ENCODE measurements around the gene SRC.

SRC gene

GRCh38 chr20:37386505-37387251, 40.7 kb downstream of the SRC start:
- DNase-seq (ENCODE audit: extremely low spot score), result no peak
- POLR2A ChIA-PET, result no interaction called here
- CTCF ChIA-PET, result no interaction called here
- TF ChIP-seq PKNOX1 (IDR thresholded peaks at IDR 0.05) (no peak), BHLHE40 (IDR thresholded peaks at IDR 0.05; ENCODE audit: borderline replicate concordance) (no peak), FOXA1 (IDR thresholded peaks at IDR 0.05) (no peak), HDGF (IDR thresholded peaks at IDR 0.05; ENCODE audit: borderline replicate concordance) (no peak), TARDBP (IDR thresholded peaks at IDR 0.05) (no peak), FOXK2 (IDR thresholded peaks at IDR 0.05) (no peak), L3MBTL2 (conservative IDR thresholded peaks at IDR 0.05) (no peak), SUZ12 (IDR thresholded peaks at IDR 0.05) (no peak), SP1 (IDR thresholded peaks at IDR 0.05) (no peak), ARNT (IDR thresholded peaks at IDR 0.05) (no peak), LEF1 (IDR thresholded peaks at IDR 0.05; ENCODE audit: borderline replicate concordance) (no peak), NFRKB (IDR thresholded peaks at IDR 0.05) (no peak), FOXM1 (IDR thresholded peaks at IDR 0.05; ENCODE audit: borderline replicate concordance) (no peak), ELF4 (IDR thresholded peaks at IDR 0.05) (no peak), CTBP1 (IDR thresholded peaks at IDR 0.05; ENCODE audit: borderline replicate concordance) (no peak)

- TF ChIP-seq SP1 (IDR thresholded peaks at IDR 0.05), result no peak
- no peak for TF ChIP-seq ELF4 (IDR thresholded peaks at IDR 0.05)
- TF ChIP-seq CTBP1 (IDR thresholded peaks at IDR 0.05; ENCODE audit: borderline replicate concordance), result no peak
- TF ChIP-seq PKNOX1 (IDR thresholded peaks at IDR 0.05), result no peak
- no peak for TF ChIP-seq ARNT (IDR thresholded peaks at IDR 0.05)
- TF ChIP-seq SUZ12 (IDR thresholded peaks at IDR 0.05), result no peak
- TF ChIP-seq NFRKB (IDR thresholded peaks at IDR 0.05), result no peak
- no peak for TF ChIP-seq FOXM1 (IDR thresholded peaks at IDR 0.05; ENCODE audit: borderline replicate concordance)
- no peak for TF ChIP-seq BHLHE40 (IDR thresholded peaks at IDR 0.05; ENCODE audit: borderline replicate concordance)
- no peak for TF ChIP-seq L3MBTL2 (conservative IDR thresholded peaks at IDR 0.05)
- TF ChIP-seq TARDBP (IDR thresholded peaks at IDR 0.05), result no peak
- DNase-seq (ENCODE audit: extremely low spot score), result no peak
- CTCF ChIA-PET, result no interaction called here
- POLR2A ChIA-PET, result no interaction called here
Measured at GRCh38 chr20:37387519-37388269, 41.8 kb downstream of the SRC start.

GRCh38 chr20:37388831-37389230, 42.9 kb downstream of the SRC start:
- TF ChIP-seq LEF1 (IDR thresholded peaks at IDR 0.05; ENCODE audit: borderline replicate concordance), result no peak
- no peak for TF ChIP-seq BHLHE40 (IDR thresholded peaks at IDR 0.05; ENCODE audit: borderline replicate concordance)
- no peak for TF ChIP-seq ELF4 (IDR thresholded peaks at IDR 0.05)
- TF ChIP-seq FOXM1 (IDR thresholded peaks at IDR 0.05; ENCODE audit: borderline replicate concordance), result no peak
- no peak for TF ChIP-seq FOXA1 (IDR thresholded peaks at IDR 0.05)
- no peak for TF ChIP-seq SUZ12 (IDR thresholded peaks at IDR 0.05)
- no peak for TF ChIP-seq L3MBTL2 (conservative IDR thresholded peaks at IDR 0.05)
- no peak for TF ChIP-seq ARNT (IDR thresholded peaks at IDR 0.05)
- TF ChIP-seq SP1 (IDR thresholded peaks at IDR 0.05), result no peak
- TF ChIP-seq TARDBP (IDR thresholded peaks at IDR 0.05), result no peak
- TF ChIP-seq PKNOX1 (IDR thresholded peaks at IDR 0.05), result no peak
- TF ChIP-seq FOXK2 (IDR thresholded peaks at IDR 0.05), result no peak
- no peak for TF ChIP-seq HDGF (IDR thresholded peaks at IDR 0.05; ENCODE audit: borderline replicate concordance)
- TF ChIP-seq NFRKB (IDR thresholded peaks at IDR 0.05), result no peak
- no peak for TF ChIP-seq ZNF384 (IDR thresholded peaks at IDR 0.05)
- no peak for DNase-seq (ENCODE audit: extremely low spot score)
- POLR2A ChIA-PET, result no interaction called here
- CTCF ChIA-PET, result no interaction called here

DNA sequence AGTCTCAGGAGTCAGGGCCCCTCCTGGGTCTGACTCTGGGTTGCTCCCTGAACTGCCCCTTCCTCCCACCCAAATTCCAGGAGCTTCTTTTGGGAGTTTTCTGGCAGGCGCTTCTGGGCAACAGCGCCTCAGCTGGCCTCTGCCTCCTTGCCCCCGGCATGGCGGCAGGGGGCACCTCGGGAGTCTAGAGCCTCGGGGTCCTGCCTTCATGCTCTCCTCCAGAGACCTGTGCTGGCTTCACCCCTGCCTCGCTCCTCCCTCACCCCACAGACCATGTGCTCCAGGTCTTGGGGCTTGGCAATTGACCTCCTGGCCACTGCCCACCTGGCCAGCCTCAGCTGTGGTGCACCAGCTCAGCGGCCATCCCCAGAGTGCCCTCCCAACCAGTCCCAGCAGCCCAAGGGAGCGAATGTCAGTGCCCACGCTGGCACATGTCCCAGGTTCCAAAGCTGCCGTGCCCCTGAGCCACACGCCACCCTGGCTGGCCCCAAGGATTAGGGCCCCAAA, 43.4 kb downstream of the SRC start:
- no peak for DNase-seq (ENCODE audit: extremely low spot score)
- POLR2A ChIA-PET, result no interaction called here
- TF ChIP-seq ARNT (IDR thresholded peaks at IDR 0.05) (no peak), NFRKB (IDR thresholded peaks at IDR 0.05) (no peak), TARDBP (IDR thresholded peaks at IDR 0.05) (no peak), ELF4 (IDR thresholded peaks at IDR 0.05) (no peak), FOXA1 (IDR thresholded peaks at IDR 0.05) (no peak), SUZ12 (IDR thresholded peaks at IDR 0.05) (no peak), FOXK2 (IDR thresholded peaks at IDR 0.05) (no peak), SP1 (IDR thresholded peaks at IDR 0.05) (no peak), FOXM1 (IDR thresholded peaks at IDR 0.05; ENCODE audit: borderline replicate concordance) (no peak)
- CTCF ChIA-PET, result no interaction called here

DNA sequence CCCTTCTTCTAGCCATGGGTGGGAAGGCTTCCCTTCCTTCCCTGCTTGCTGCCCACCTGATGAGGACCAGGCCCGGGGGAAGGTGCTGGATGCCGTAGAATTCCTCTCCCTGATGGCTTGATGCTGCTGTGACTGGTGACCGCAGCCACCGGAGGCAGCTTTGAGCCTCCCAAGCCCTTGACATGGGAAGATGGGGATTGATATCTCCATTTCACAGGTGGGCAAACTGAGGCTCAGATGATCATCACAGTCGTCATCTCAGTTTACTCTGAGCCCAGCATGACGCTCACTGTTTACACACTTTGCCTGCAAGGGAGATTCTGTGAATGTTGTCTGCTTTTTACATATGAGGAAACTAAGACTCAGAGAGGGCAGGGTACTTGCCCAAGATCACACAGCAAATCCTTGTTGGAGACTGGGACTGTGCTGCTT, 43.9 kb downstream of the SRC start:
- CTCF ChIA-PET, result no interaction called here
- TF ChIP-seq ZNF384 (IDR thresholded peaks at IDR 0.05) (0 out of 2 replicates have a peak, but pooled peaks have one; percentile 29), FOXK2 (IDR thresholded peaks at IDR 0.05) (no peak)
- DNase-seq (ENCODE audit: extremely low spot score), result no peak
- POLR2A ChIA-PET, result no interaction called here

- no peak for TF ChIP-seq SUZ12 (IDR thresholded peaks at IDR 0.05)
- no peak for TF ChIP-seq L3MBTL2 (conservative IDR thresholded peaks at IDR 0.05)
- no peak for TF ChIP-seq SP1 (IDR thresholded peaks at IDR 0.05)
- no peak for TF ChIP-seq FOXK2 (IDR thresholded peaks at IDR 0.05)
- TF ChIP-seq CTBP1 (IDR thresholded peaks at IDR 0.05; ENCODE audit: borderline replicate concordance), result no peak
- no peak for TF ChIP-seq HDGF (IDR thresholded peaks at IDR 0.05; ENCODE audit: borderline replicate concordance)
- DNase-seq (ENCODE audit: extremely low spot score), result no peak
- ChIA-PET POLR2A (no interaction called here), CTCF (no interaction called here)
Measured at GRCh38 chr20:37390503-37390890, 44.6 kb downstream of the SRC start.
